NK-92 (cell line): ENCODE data around the gene OCSTAMP.

ENCODE experiments used
- DNase-seq: peaks from one replicate; lab custom pipeline; 2025; ENCODE audit not compliant: unreplicated experiment; lab: John Stamatoyannopoulos, UW

The OCSTAMP gene

GRCh38 chr20:46520976-46521579 lies 29.4 kb downstream of the OCSTAMP start:
- DNase-seq = no peak

DNA sequence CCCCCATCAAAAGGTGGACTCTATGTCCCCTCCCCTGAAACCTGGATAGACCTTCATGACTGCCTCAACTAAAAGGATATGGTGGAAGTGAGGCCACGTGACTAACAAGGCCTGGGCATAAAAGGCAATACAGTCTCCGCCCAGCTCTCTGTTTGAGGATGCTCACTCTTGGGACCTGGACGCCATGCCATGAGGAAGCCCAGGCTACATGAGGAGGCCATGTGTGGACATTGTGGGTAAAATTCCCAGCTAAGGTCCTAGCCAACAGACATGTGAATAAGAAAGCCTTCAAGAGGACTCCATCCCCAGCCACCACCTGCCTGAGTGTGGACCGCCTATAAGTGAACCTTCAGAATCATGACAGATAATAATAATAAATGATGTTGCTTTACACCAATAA lies 29.9 kb downstream of the OCSTAMP start:
- DNase-seq = no peak

DNA sequence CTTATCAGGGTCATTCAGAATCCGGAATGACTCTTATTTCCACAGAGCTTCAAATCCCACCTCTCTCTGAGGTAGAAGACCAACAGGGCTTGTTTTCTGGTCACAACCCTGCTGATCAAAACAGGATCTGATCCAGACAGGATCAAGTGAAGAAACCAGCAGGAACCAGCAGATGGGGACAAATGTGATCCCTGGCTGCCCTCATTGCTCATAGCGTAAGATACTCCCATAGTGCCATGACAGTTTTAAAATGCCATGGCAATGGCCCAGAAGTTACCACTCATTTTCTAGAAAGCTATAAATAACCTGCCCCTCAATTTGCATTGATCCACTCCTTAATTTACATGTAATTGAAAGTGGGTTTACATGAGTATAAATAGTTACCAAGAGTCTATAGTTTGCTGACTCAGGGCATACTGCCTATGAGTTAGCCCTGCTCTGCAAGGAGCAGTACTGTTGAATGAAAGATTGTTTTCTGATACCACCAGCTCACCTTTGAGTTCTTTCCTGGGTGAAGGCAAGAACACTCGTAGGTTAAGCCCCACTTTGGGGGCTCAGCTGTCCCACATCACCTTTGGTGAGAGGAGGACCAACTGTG lies 30.9 kb downstream of the OCSTAMP start:
- no peak for DNase-seq

DNA sequence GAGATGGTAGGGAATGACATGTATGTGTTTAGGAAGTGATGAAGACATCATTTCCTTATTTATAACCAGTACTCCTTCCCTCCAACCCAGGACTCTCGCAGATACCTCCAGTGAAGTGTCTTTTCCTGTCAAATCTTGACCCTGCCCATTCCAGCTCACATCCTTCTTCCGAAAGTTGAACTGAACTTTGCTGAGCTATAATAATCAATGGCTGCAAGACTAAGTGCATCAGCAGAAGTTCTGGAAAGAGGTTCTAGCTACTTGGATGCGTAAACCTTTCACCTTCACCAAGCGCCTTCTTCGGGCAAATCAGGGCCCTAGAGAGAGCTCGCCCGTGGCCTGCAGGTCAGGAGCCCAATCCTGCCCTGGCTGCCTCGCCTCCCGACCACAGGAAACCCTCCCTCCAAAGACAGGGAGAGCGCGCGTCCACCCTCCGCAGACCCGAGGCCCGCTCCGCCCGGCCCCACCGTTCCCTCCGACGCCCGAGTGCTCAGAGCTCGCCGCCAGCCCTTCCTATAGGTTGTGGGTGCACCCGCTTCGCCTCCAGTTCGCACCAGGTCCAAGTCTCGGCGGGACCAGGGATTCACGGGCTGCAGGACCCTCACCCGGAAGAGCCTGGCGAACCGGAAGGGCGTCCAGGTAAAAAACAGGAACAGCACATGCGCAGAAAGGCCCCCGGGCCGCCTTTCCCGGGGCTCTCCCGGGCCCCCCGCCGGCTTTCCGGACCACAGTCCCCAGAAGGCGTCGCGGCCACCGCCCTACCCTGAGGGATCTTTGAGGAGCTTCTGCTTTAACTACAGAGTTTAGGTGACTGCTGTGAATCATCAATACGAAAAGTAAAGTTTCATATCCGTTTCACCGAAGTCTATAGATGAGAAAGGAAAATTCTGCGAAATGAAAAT lies 37.3 kb downstream of the OCSTAMP start, which contains the start of gene ZNF334:
Gene ZNF334, minus strand, starts transcription at position 617 of the 902 bp plus-strand sequence. CDS start 1,457 bp downstream, outside the sequence.
- DNase-seq = no peak

DNA sequence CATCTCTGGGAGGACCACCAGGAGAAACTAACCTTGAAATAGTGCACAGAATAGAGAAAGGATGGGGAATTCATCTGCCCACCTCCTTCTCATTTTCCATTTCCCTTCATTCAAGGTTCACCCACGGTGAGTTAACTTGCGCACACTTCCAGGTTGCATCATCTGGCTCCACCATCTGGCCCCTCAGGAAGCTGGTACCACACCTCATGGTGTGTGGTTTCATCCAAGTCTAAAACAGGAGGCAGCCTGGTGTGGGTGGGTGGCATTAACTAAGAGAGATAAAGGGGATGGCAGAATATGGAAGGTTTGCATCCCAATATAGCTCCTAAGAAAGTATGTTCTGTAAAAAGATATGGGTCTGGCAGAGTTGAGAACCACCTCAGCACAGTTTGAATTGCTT lies 40.9 kb downstream of the OCSTAMP start:
- no peak for DNase-seq

DNA sequence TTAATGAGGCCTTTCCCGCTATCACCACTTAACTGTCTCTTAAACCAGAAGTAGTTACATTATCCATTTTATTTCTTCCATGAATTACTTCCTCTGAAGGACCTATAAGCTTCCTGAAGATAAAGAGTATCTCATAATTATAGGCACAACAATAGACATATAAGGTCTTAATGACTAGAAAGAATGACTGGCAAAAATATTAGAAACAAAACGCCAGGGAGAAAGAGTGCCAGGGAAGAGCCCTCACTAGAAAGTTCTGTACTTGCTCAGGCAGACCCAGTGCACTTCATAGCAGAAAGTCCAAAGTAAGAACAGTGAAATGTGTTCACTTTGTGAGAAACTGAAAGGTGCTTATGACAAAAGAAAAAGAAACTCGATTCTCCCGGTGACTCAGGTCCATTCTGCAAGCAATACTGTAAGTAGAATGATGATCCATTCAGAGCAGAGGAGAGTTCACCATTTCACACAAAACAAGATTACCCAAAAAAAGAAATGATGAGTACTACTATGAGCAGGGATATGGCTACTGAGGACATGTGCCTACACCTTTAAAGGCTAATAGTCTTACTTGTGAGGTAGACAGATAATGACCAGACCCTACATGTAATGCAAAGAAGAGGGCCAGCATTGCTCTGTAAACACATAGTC lies 42.6 kb downstream of the OCSTAMP start:
- DNase-seq = no peak

DNA sequence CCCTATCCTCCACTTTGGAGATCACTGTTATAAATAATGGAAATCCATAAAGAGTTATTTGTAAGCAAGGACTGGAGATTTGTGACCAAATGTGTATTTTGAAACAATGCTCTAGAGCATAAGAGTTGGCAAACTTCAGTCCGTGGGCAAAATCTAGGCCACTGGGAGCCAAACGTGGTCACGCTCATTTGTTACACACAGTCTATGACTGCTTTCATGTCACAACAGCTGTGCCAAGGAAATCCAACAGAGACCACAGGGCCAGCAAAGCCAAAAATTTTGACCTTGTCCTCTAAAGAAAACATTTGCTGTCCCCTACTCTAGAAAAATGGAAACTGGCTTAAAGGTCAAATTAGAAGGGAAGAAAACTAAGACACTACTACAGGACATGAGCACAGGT lies 44.9 kb downstream of the OCSTAMP start:
- DNase-seq = no peak

DNA sequence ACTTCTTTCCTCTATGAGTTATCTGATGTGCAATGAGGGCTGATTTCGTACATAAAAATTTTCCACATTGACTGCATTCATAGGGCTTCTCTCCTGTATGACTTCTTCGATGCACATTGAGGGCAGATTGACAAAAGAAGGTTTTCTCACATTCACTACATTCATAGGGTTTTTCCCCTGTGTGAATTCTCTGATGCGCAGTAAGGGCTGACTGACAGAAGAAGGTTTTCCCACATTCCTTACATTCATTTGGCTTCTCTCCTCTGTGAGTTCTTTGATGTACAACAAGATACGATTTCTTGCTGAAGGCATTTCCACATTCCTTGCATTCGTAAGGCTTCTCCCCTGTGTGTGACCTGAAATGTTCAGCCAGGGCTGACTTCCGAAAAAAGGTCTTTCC lies 48.5 kb downstream of the OCSTAMP start:
- no peak for DNase-seq

DNA sequence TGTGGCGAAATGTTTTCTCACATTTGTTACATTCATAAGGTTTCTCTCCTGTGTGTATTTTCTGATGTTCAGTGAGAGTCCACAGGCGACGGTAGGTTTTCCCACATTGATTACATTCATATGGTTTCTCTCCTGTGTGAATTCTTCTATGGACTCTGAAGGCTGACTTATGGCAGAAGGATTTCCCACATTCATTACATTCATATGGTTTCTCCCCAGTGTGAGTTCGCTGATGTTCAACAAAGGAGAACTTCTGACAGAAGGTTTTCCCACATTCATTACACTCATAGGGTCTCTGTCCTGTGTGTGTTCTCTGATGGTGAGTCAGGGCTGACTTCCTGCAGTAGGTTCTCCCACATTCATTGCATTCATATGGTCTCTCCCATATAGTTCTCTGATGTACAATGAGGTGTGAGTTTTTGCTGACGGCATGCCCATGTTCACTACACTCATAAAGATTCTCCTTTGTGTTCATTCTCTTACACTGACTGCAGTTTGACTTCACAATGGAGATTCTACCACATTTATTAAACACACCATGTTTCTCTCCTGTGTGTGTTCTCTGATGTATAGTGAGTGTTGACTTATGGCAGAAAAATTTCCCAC lies 49.0 kb downstream of the OCSTAMP start:
- DNase-seq = no peak

DNA sequence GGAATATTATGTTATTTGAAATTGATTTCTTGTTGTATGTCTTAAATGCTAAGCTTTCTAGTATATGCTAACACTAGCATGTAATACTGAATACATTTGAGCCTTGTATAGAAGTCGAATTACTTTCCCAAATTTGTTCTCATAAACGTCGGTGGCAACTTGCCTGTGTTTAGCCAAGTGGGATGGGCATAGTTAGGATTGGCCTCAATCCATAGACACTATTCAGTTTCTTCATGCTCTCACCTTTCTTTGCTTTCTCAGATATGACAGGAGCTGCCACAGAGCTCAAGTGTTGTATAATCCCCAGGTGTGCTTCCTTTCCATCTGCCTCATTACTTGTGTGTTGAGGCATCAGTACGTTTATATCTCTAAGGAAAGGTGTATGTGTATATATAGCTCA lies 56.4 kb downstream of the OCSTAMP start:
- no peak for DNase-seq

DNA sequence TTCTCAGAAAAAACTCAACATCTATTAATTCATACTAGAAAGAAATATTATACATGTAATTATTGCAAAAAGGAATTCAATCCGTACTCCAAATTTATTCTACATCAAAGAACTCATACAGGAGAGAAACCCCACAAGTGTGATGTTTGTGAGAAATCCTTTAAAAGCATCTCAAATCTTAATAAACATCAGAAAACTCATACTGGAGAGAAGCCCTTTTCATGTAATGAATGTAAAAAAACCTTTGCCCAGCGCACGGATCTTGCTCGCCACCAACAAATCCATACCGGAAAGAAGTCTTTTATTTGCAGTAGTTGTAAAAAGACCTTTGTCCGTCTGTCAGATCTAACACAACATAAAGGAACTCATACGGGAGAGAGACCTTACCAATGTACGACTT lies 59.1 kb downstream of the OCSTAMP start:
- DNase-seq = no peak
